Measurements from ENCODE around the gene COPZ2. TPM values are rescaled to one million over a fixed set of nuclear protein-coding genes. Genes with fewer than 3 reads are reported as not detected.

The COPZ2 gene
- total RNA-seq, 1 experiment from 2014 or later: not detected

GRCh38 chr17:47980541-47980940 is 57.1 kb downstream of the COPZ2 start:
- H3K4me2 ChIP-seq (ENCODE audit: low read length): no peak overlapping the region
- H3K27ac ChIP-seq (ENCODE audit: low read depth, low read length): no peak overlapping the region
- no peak for TF ChIP-seq YY1 (IDR thresholded peaks at IDR 0.05; ENCODE audit: extremely low read depth, insufficient replicate concordance, low read depth, low read length)
- TF ChIP-seq, protein P1, sequence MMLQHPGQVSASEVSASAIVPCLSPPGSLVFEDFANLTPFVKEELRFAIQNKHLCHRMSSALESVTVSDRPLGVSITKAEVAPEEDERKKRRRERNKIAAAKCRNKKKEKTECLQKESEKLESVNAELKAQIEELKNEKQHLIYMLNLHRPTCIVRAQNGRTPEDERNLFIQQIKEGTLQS (IDR thresholded peaks at IDR 0.05): no peak
- no peak for TF ChIP-seq POLR2A (IDR thresholded peaks at IDR 0.05; ENCODE audit: borderline replicate concordance, extremely low read depth, insufficient read depth, insufficient read length)
- no peak for TF ChIP-seq REST (IDR thresholded peaks at IDR 0.05; ENCODE audit: low read depth)
- TF ChIP-seq SRF (IDR thresholded peaks at IDR 0.05; ENCODE audit: low read depth): no peak
- no peak for TF ChIP-seq SP1 (IDR thresholded peaks at IDR 0.05; ENCODE audit: low read depth)
- TF ChIP-seq CEBPB (IDR thresholded peaks at IDR 0.05; ENCODE audit: low read depth): no peak
- TF ChIP-seq ZFX (IDR thresholded peaks at IDR 0.05): no peak
- no peak for TF ChIP-seq EZH2 (IDR thresholded peaks at IDR 0.05)
- TF ChIP-seq SIN3A (IDR thresholded peaks at IDR 0.05; ENCODE audit: low read depth): no peak
- TF ChIP-seq, protein P2, sequence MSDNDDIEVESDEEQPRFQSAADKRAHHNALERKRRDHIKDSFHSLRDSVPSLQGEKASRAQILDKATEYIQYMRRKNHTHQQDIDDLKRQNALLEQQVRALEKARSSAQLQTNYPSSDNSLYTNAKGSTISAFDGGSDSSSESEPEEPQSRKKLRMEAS (IDR thresholded peaks at IDR 0.05): no peak
- TF ChIP-seq CTCF (IDR thresholded peaks at IDR 0.05 in 2 of 3, conservative IDR thresholded peaks at IDR 0.05 in 1 of 3; ENCODE audit: borderline replicate concordance in 1 of 3, insufficient read depth in 1 of 3, low read depth in 2 of 3, low read length in 2 of 3): no peak
- TF ChIP-seq JUND (IDR thresholded peaks at IDR 0.05): no peak
- TF ChIP-seq RAD21 (IDR thresholded peaks at IDR 0.05; ENCODE audit: low read depth): no peak
- TF ChIP-seq TCF7L2 (IDR thresholded peaks at IDR 0.05; ENCODE audit: borderline replicate concordance, extremely low read depth, insufficient read depth, insufficient read length): no peak
- TF ChIP-seq POLR2AphosphoS5 (IDR thresholded peaks at IDR 0.05; ENCODE audit: low read depth, low read length): no peak
- TF ChIP-seq EZH2phosphoT487 (IDR thresholded peaks at IDR 0.05; ENCODE audit: borderline replicate concordance): no peak
- ChIA-PET RAD21 (ENCODE audit: low non-redundant PET in 1 of 2, low total read pairs in 2 of 2, uncharacterized antibody in 2 of 2, unreplicated experiment in 2 of 2) (no interaction called here), POLR2A (no interaction called here), CTCF (interaction anchor here (1.7 to 5.5 kb wide), 2 partner anchors 10 to 38 kb away, joined by 4 to 46 read pairs; partner anchors contain the start of gene CDK5RAP3)
- no peak overlapping the region for H2AFZ ChIP-seq (ENCODE audit: low read depth, low read length, poor library complexity, severe bottlenecking)
- no peaks in the 10 kb centered on the region for H3K9me3 ChIP-seq (ENCODE audit: control insufficient read depth in 1 of 2, insufficient read depth in 1 of 2, low read depth in 1 of 2, low read length in 2 of 2)
- intact Hi-C loops (cut with micrococcal nuclease): no loop called here
- H3K36me3 ChIP-seq (ENCODE audit: control insufficient read depth in 1 of 2, insufficient read depth in 2 of 2, low read length in 2 of 2): peaks cover 55% of the 10 kb centered on the region in 2 experiments
- DNase-seq (ENCODE audit: low read depth, low spot score) (no peak), ATAC-seq (no peak)
- no peak overlapping the region for H3K4me3 ChIP-seq (replicated peaks in 1 of 2; ENCODE audit: low read depth in 1 of 2, low read length in 2 of 2)
- H3K79me2 ChIP-seq (ENCODE audit: insufficient read depth, low read length): no peaks in the 10 kb centered on the region
- H3K4me1 ChIP-seq (ENCODE audit: control insufficient read depth in 1 of 2, insufficient read depth in 2 of 2, low read length in 2 of 2): no peaks in the 10 kb centered on the region
- H3K27me3 ChIP-seq (ENCODE audit: insufficient read depth, low read length): no peaks in the 10 kb centered on the region
- no peaks in the 10 kb centered on the region for H3K9me2 ChIP-seq (ENCODE audit: insufficient read depth)
- BruUV-seq (replicated peaks): no TSS peak
- H4K20me1 ChIP-seq (ENCODE audit: insufficient read depth): no peaks in the 10 kb centered on the region
- H3K9ac ChIP-seq (ENCODE audit: low read length): no peak overlapping the region

All from HCT116 (cell line).